Measurements from ENCODE around the gene EPDR1. TPM values are rescaled to one million over a fixed set of nuclear protein-coding genes. Genes with fewer than 3 reads are reported as not detected.

Gene EPDR1
- total and polyA plus RNA-seq, 2 of the 4 experiments (the other 2 are of a cell fraction), result under 0.01 to 0.09 TPM

GRCh38 chr7:37901890-37902524, 18.4 kb upstream of the EPDR1 start:
- TF ChIP-seq BHLHE40 (IDR thresholded peaks at IDR 0.05; ENCODE audit: low read depth, low read length) (no peak), NFE2L2 (IDR thresholded peaks at IDR 0.05; ENCODE audit: low read depth, low read length) (peak; percentile 95), MAFK (IDR thresholded peaks at IDR 0.05; ENCODE audit: low read depth, low read length) (peak; percentile 92), USF2 (IDR thresholded peaks at IDR 0.05; ENCODE audit: low read depth, low read length) (no peak), CEBPB (IDR thresholded peaks at IDR 0.05; ENCODE audit: low read depth, low read length) (no peak), ELK1 (IDR thresholded peaks at IDR 0.05; ENCODE audit: borderline replicate concordance, low read depth, low read length) (no peak), FOS (IDR thresholded peaks at IDR 0.05; ENCODE audit: low read depth, low read length) (no peak), RAD21 (IDR thresholded peaks at IDR 0.05; ENCODE audit: low read length) (no peak), MXI1 (IDR thresholded peaks at IDR 0.05; ENCODE audit: borderline replicate concordance, low read depth, low read length) (no peak), RCOR1 (IDR thresholded peaks at IDR 0.05; ENCODE audit: insufficient replicate concordance, low read length) (no peak), CTCF (conservative IDR thresholded peaks at IDR 0.05; ENCODE audit: low read depth, low read length) (no peak), SMC3 (IDR thresholded peaks at IDR 0.05; ENCODE audit: low read depth, low read length) (no peak), MAZ (IDR thresholded peaks at IDR 0.05; ENCODE audit: borderline replicate concordance, low read depth, low read length) (no peak), CHD1 (IDR thresholded peaks at IDR 0.05; ENCODE audit: low read depth, low read length) (no peak)
- H3K4me2 ChIP-seq (ENCODE audit: low read depth, low read length), result no peak overlapping the region

More at GRCh38 chr7:37901890-37902524, 18.4 kb upstream of the EPDR1 start:
- Histone ChIP-seq H2BK120ac (ENCODE audit: low read depth, low read length) (no peak overlapping the region), H3K4me3 (ENCODE audit: insufficient read depth, low read depth, low read length) (no peak overlapping the region), H2AK5ac (ENCODE audit: low read depth, low read length) (no peak overlapping the region), H3K4ac (ENCODE audit: low read depth, low read length) (no peak overlapping the region), H3K9me1 (ENCODE audit: insufficient read depth, low read length) (no peaks in the 10 kb centered on the region), H3K14ac (replicated peaks; ENCODE audit: low read depth, low read length) (no peak overlapping the region), H3K9ac (ENCODE audit: low read depth, low read length) (no peak overlapping the region), H2AK9ac (replicated peaks; ENCODE audit: low read depth, low read length, poor library complexity) (no peak overlapping the region), H4K8ac (ENCODE audit: low read depth in 2 of 2, low read length in 2 of 2) (no peak overlapping the region), H3K18ac (ENCODE audit: low read depth, low read length) (no peak overlapping the region), H3K4me1 (ENCODE audit: control insufficient read depth, insufficient read depth, low read length) (no peaks in the 10 kb centered on the region; the same call in 1 of the 2 replicates), H3K56ac (ENCODE audit: extremely low read depth, insufficient read depth, low read length) (no peak overlapping the region), H4K20me1 (ENCODE audit: insufficient read depth, low read length) (no peaks in the 10 kb centered on the region), H3K27ac (ENCODE audit: insufficient read depth, low read length) (no peak overlapping the region), H3K23ac (ENCODE audit: low read depth, low read length) (no peak overlapping the region), H3K79me1 (ENCODE audit: low read depth in 1 of 2, low read length in 2 of 2) (no peaks in the 10 kb centered on the region), H4K5ac (ENCODE audit: low read depth, low read length) (no peak overlapping the region), H2BK20ac (ENCODE audit: low read depth, low read length) (no peak overlapping the region), H3K9me3 (ENCODE audit: control insufficient read depth, insufficient read depth, low read length) (peaks cover 2% of the 10 kb centered on the region), H3K36me3 (ENCODE audit: control insufficient read depth, insufficient read depth, low read length) (no peaks in the 10 kb centered on the region), H2BK15ac (ENCODE audit: low read depth, low read length) (no peak overlapping the region), H3K27me3 (ENCODE audit: control insufficient read depth, insufficient read depth, low read length) (no peaks in the 10 kb centered on the region), H4K91ac (ENCODE audit: insufficient read depth, low read depth, low read length) (no peak overlapping the region), H2AFZ (replicated peaks; ENCODE audit: low read length, poor library complexity) (no peak overlapping the region), H2BK5ac (ENCODE audit: low read depth, low read length, poor library complexity, severe bottlenecking) (no peak overlapping the region)
- intact Hi-C loops (cut with micrococcal nuclease), result loop anchor here (5.0 kb wide), 1 partner anchor 470 kb away; no protein-coding TSS in a partner anchor
- ChIA-PET CTCF (interaction anchor here (0.5 to 1.0 kb wide), 11 partner anchors 9 to 437 kb away, joined by 3 to 8 read pairs (median 3); no protein-coding TSS in a partner anchor), POLR2A (ENCODE audit: unreplicated experiment) (no interaction called here)
- DNase-seq (peak; percentile 4), ATAC-seq (ENCODE audit: low read depth) (no peak)
- WGBS, 2 experiments (ENCODE audit: extremely low coverage in 2 of 2, insufficient read length in 1 of 2), result 63% methylated on average over 1 of the region's 2 CpGs; no CpG with 5 or more reads in 1 of the 2 experiments
- no TSS peak for BruUV-seq (replicated peaks)
- in situ Hi-C loops (cut with MboI; ENCODE audit: low sequenced_read_pairs), result no loop called here
- dilution Hi-C loops (cut with HindIII; ENCODE audit: low sequenced_read_pairs, unreplicated experiment), result no loop called here
